ENCODE data around the gene SBNO2.

DNA sequence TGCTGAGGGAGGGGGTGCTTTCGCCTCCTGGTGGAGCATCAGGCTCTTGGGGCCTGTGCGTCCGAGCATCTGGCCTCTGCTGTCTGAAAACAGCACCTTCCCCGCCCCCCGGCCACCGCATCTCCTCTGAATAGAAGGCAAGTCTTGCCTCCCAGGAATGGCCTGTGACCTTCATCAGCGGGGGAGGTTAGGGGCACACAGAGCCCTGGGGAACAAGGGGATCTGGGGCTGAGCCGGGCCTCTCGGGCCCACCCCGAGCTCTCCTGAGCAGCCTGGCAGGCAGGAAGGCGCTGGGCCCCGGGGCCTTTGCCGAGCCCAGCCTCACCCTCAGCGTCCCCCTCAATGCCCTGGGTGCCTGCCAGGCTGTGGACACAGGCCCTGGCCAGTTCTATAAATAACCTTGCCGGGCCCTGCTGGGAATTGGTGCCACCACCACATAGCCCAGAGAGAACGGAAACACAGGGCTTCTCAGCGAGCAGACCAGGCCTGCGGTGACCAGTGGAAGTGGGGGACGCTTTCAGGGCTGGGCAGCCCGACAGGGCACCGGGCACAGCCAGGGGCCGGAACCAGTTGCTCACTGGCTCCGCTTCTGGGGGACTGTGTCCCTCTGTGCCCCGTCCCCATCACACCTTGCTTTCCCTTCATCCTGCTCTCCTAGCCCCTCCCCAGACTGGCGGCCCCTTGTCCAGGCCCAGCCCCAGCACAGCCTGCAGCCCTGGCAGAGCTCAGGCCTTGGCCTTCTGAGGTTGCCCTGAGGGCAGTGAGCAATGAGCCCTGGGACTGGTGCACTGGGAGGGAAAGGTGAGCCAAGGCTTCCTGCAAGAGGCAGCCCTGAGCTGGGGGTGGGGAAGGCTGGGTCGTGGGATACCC lies 41.0 kb upstream of the SBNO2 start:
- no peak for TF ChIP-seq POLR2AphosphoS5 (IDR thresholded peaks at IDR 0.05; ENCODE audit: insufficient read depth, low read depth, low read length)
- TF ChIP-seq, protein P1, sequence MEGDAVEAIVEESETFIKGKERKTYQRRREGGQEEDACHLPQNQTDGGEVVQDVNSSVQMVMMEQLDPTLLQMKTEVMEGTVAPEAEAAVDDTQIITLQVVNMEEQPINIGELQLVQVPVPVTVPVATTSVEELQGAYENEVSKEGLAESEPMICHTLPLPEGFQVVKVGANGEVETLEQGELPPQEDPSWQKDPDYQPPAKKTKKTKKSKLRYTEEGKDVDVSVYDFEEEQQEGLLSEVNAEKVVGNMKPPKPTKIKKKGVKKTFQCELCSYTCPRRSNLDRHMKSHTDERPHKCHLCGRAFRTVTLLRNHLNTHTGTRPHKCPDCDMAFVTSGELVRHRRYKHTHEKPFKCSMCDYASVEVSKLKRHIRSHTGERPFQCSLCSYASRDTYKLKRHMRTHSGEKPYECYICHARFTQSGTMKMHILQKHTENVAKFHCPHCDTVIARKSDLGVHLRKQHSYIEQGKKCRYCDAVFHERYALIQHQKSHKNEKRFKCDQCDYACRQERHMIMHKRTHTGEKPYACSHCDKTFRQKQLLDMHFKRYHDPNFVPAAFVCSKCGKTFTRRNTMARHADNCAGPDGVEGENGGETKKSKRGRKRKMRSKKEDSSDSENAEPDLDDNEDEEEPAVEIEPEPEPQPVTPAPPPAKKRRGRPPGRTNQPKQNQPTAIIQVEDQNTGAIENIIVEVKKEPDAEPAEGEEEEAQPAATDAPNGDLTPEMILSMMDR (IDR thresholded peaks at IDR 0.05; ENCODE audit: extremely low read depth in 1 of 2, insufficient read depth in 1 of 2, low read depth in 1 of 2, low read length in 2 of 2), result no peak

All from endothelial cell of umbilical vein (primary cell).